ENCODE data around the gene GAL. TPM values are rescaled to one million over a fixed set of nuclear protein-coding genes. Genes with fewer than 3 reads are reported as not detected.

The GAL gene
- total RNA-seq, 1 donor from 2014 or later = 15.9 TPM

DNA sequence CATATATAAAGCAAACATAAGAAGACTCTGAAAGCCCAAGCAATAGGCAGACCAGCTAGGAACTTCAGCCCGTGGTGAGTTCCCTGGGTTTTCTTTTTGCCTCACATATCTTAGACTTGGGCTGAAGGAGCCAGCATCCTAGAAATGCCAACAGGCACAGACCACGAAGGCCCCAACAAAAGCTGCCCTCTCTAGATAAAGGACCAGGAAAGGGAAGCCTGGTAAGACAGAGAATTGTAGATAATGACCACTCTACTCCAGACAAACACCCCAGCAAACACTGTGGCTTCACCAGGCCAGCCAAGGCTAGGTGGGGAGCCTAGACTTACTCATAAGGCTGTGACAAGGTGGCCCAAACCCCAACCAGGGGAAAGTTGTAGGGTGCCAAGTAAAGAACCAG, 11.2 kb downstream of the GAL start:
- Mint-ChIP-seq H3K9me3 (ENCODE audit: unreplicated experiment) (no peaks in the 10 kb centered on the region), H3K27ac (ENCODE audit: unreplicated experiment) (no peak overlapping the region), H3K4me3 (ENCODE audit: unreplicated experiment) (no peak overlapping the region), H3K27me3 (ENCODE audit: unreplicated experiment) (peaks cover 1% of the 10 kb centered on the region), H3K36me3 (ENCODE audit: low read depth, unreplicated experiment) (no peaks in the 10 kb centered on the region), H3K4me1 (ENCODE audit: unreplicated experiment) (no peaks in the 10 kb centered on the region)
- TF ChIP-seq, protein P1, sequence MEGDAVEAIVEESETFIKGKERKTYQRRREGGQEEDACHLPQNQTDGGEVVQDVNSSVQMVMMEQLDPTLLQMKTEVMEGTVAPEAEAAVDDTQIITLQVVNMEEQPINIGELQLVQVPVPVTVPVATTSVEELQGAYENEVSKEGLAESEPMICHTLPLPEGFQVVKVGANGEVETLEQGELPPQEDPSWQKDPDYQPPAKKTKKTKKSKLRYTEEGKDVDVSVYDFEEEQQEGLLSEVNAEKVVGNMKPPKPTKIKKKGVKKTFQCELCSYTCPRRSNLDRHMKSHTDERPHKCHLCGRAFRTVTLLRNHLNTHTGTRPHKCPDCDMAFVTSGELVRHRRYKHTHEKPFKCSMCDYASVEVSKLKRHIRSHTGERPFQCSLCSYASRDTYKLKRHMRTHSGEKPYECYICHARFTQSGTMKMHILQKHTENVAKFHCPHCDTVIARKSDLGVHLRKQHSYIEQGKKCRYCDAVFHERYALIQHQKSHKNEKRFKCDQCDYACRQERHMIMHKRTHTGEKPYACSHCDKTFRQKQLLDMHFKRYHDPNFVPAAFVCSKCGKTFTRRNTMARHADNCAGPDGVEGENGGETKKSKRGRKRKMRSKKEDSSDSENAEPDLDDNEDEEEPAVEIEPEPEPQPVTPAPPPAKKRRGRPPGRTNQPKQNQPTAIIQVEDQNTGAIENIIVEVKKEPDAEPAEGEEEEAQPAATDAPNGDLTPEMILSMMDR (IDR thresholded peaks at IDR 0.05; ENCODE audit: unreplicated experiment) = no peak
- no peak for DNase-seq (ENCODE audit: low spot score)

DNA sequence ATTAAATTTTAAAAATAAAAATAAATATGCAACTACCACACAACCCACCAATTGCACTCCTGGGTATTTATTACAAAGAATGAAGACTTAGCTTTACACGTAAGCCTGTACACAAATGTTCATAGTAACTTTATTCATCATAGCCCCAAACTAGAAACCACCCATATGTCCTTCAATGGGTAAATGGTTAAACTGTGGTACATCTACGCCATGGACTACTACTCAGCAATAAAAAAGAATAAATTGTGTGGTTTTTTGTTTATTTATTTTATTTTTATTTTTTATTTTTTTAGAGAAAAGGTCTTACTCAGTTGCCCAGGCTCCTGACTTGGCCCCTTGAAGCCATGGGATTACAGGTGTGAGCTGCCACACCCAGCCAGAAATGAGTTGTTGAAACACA, 14.6 kb downstream of the GAL start:
- H3K4me3 Mint-ChIP-seq (ENCODE audit: unreplicated experiment) = no peak overlapping the region
- H3K9me3 Mint-ChIP-seq (ENCODE audit: unreplicated experiment) = no peaks in the 10 kb centered on the region
- no peak overlapping the region for H3K27ac Mint-ChIP-seq (ENCODE audit: unreplicated experiment)
- no peaks in the 10 kb centered on the region for H3K27me3 Mint-ChIP-seq (ENCODE audit: unreplicated experiment)
- TF ChIP-seq, protein P1 (IDR thresholded peaks at IDR 0.05; ENCODE audit: unreplicated experiment) = no peak
- H3K4me1 Mint-ChIP-seq (ENCODE audit: unreplicated experiment) = no peaks in the 10 kb centered on the region
- no peaks in the 10 kb centered on the region for H3K36me3 Mint-ChIP-seq (ENCODE audit: low read depth, unreplicated experiment)
- DNase-seq (ENCODE audit: low spot score) = no peak

DNA sequence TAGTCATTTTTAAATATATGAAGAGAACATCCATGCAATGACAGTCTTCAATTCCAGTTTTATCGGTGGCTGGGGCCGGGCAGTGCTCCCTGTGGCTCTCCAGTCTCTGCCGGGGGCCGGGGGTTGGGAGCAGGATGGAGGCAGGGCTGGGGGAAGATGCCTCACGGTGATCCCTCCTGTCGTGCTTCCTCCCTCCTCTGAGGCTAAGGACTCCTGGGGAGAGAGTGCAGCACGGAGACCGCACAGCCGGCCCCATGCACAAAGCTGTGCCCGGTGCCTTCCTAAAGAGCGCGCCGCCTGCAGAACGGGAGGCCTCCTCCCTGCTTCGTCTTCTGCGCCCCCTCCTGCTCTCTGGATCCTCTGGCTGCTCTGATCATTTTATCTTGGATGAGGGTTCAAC, 20.5 kb downstream of the GAL start:
- Mint-ChIP-seq H3K9me3 (ENCODE audit: unreplicated experiment) (no peaks in the 10 kb centered on the region), H3K36me3 (ENCODE audit: low read depth, unreplicated experiment) (no peaks in the 10 kb centered on the region), H3K4me1 (ENCODE audit: unreplicated experiment) (peaks cover 7% of the 10 kb centered on the region), H3K27me3 (ENCODE audit: unreplicated experiment) (no peaks in the 10 kb centered on the region), H3K27ac (ENCODE audit: unreplicated experiment) (no peak overlapping the region), H3K4me3 (ENCODE audit: unreplicated experiment) (no peak overlapping the region)
- no peak for DNase-seq (ENCODE audit: low spot score)
- TF ChIP-seq, protein P1 (IDR thresholded peaks at IDR 0.05; ENCODE audit: unreplicated experiment) = no peak

DNA sequence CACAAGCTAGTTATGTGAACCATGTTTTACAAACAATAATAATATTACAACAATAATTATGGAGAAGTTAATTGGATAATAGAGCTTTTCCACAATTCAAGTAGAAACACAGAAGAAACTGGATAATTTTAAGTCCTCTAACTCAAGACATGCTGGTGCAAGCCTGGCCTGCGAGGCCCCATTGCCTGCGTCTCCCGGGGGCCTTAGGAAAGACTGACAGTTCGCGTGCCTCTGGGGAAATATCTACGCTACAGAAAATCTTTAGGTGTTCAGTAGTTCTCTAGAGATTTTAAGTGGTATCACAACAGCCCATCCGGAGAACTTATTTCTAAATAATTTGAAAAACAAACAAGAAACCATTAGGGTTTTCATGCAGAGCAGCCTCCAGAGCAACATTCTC, 23.2 kb downstream of the GAL start:
- Mint-ChIP-seq H3K4me3 (ENCODE audit: unreplicated experiment) (no peak overlapping the region), H3K27me3 (ENCODE audit: unreplicated experiment) (no peaks in the 10 kb centered on the region), H3K27ac (ENCODE audit: unreplicated experiment) (no peak overlapping the region), H3K36me3 (ENCODE audit: low read depth, unreplicated experiment) (peaks cover 5% of the 10 kb centered on the region), H3K9me3 (ENCODE audit: unreplicated experiment) (no peaks in the 10 kb centered on the region), H3K4me1 (ENCODE audit: unreplicated experiment) (peaks cover 7% of the 10 kb centered on the region)
- DNase-seq (ENCODE audit: low spot score) = no peak
- TF ChIP-seq, protein P1 (IDR thresholded peaks at IDR 0.05; ENCODE audit: unreplicated experiment) = no peak

DNA sequence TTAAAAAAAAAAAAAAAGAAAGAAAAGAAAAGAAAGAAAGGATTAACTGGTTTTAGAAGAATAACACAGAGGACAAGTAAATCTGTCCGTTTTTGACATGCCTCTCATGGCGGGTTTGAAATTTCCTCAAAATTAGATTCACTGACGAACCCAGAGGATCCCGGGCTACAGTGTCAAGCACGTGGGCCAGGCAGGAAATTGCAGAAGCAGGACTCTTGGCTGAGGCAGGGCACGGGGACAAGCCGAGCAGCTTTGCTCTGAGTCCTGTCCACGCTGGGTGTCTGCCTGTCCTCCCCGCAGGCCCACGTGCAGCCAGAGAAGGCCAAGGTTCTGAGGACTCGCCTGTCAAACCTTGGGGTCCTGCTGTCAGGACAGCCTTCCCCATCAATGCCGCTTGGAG, 24.7 kb downstream of the GAL start:
- DNase-seq (ENCODE audit: low spot score) = no peak
- no peak overlapping the region for H3K27ac Mint-ChIP-seq (ENCODE audit: unreplicated experiment)
- peaks cover 5% of the 10 kb centered on the region for H3K36me3 Mint-ChIP-seq (ENCODE audit: low read depth, unreplicated experiment)
- TF ChIP-seq, protein P1 (IDR thresholded peaks at IDR 0.05; ENCODE audit: unreplicated experiment) = no peak
- no peaks in the 10 kb centered on the region for H3K27me3 Mint-ChIP-seq (ENCODE audit: unreplicated experiment)
- H3K4me1 Mint-ChIP-seq (ENCODE audit: unreplicated experiment) = peaks cover 7% of the 10 kb centered on the region
- H3K4me3 Mint-ChIP-seq (ENCODE audit: unreplicated experiment) = no peak overlapping the region
- no peaks in the 10 kb centered on the region for H3K9me3 Mint-ChIP-seq (ENCODE audit: unreplicated experiment)

Data from endothelial cell (in vitro differentiated cells).